Liver (tissue), 3 donors: Measurements from ENCODE around the gene DNAJB14.
A peak's percentile ranks its signal among the peaks of the same experiment; 100 is the strongest.

Experiments used
- ATF3 ChIP-seq: IDR thresholded peaks from 2 replicates; pipeline ENCODE4 v1.6.1; 2016; ENCODE audit warnings: antibody characterized with exemption
- CTCF ChIP-seq: fragments of 150-350 bp; IDR thresholded peaks from 2 replicates; pipeline ENCODE4 v1.5.1; 2017; ENCODE audit warnings: improper control_type of control experiment, low read depth, low read length; ENCODE audit not compliant: missing input control
- EGR1 ChIP-seq, 2 donors: IDR thresholded peaks; 2 replicates each; pipeline ENCODE4 v1.6.1; 2016 to 2018; ENCODE audit warnings: antibody characterized with exemption in 2 of 2, low read depth in 2 of 2
- FOXA2 ChIP-seq: IDR thresholded peaks from 2 replicates; pipeline ENCODE4 v1.6.1; 2016; ENCODE audit warnings: antibody characterized with exemption
- GABPA ChIP-seq, 2 donors: IDR thresholded peaks in 1 of 2; conservative IDR thresholded peaks in 1 of 2; 2 replicates each; pipeline ENCODE4 v1.6.1; 2016; ENCODE audit warnings: antibody characterized with exemption in 2 of 2, mild to moderate bottlenecking in 1 of 2, moderate library complexity in 1 of 2
- REST ChIP-seq: IDR thresholded peaks from 2 replicates; pipeline ENCODE4 v1.6.1; 2016; ENCODE audit warnings: antibody characterized with exemption, mild to moderate bottlenecking
- SP1 ChIP-seq: IDR thresholded peaks from 2 replicates; pipeline ENCODE4 v1.6.1; 2018; ENCODE audit warnings: antibody characterized with exemption, mild to moderate bottlenecking
- TAF1 ChIP-seq: conservative IDR thresholded peaks from 2 replicates; pipeline ENCODE4 v1.6.1; 2016; ENCODE audit warnings: antibody characterized with exemption, mild to moderate bottlenecking
- YY1 ChIP-seq: IDR thresholded peaks from 2 replicates; pipeline ENCODE4 v1.6.1; 2016; ENCODE audit warnings: antibody characterized with exemption, mild to moderate bottlenecking
- donor health status: healthy.
- donor health status: healthy.

GRCh38 chr4:99885063-99885664, 61.3 kb downstream of the DNAJB14 start:
- TF ChIP-seq CTCF = peak; percentile 43
- TF ChIP-seq EGR1 (IDR thresholded peaks at IDR 0.05; ENCODE audit: low read depth in 2 of 2) = no peak
- no peak for TF ChIP-seq YY1
- TF ChIP-seq SP1 = no peak
- no peak for TF ChIP-seq TAF1
- no peak for TF ChIP-seq GABPA (IDR thresholded peaks at IDR 0.05 in 1 of 2, conservative IDR thresholded peaks at IDR 0.05 in 1 of 2)
- TF ChIP-seq FOXA2 = no peak
- no peak for TF ChIP-seq ATF3
- TF ChIP-seq REST = no peak
